ENCODE measurements around the gene RCSD1.

GRCh38 chr1:167627615-167627864 lies 2.5 kb upstream of the RCSD1 start:
- TF ChIP-seq CREB5 (CRISPR knock-in tag; IDR thresholded peaks at IDR 0.05; ENCODE audit: low read depth) (no peak), ZFP30 (CRISPR knock-in tag; IDR thresholded peaks at IDR 0.05) (no peak), CSRNP3 (CRISPR knock-in tag; IDR thresholded peaks at IDR 0.05) (no peak), RARB (CRISPR knock-in tag; IDR thresholded peaks at IDR 0.05) (no peak), ZFP3 (CRISPR knock-in tag; IDR thresholded peaks at IDR 0.05) (no peak), GLIS3 (CRISPR knock-in tag; IDR thresholded peaks at IDR 0.05) (no peak), ZNF8 (CRISPR knock-in tag; IDR thresholded peaks at IDR 0.05) (no peak), ISL1 (CRISPR knock-in tag; IDR thresholded peaks at IDR 0.05) (no peak), ZNF565 (CRISPR knock-in tag; conservative IDR thresholded peaks at IDR 0.05; ENCODE audit: low read depth) (no peak), PATZ1 (CRISPR knock-in tag; IDR thresholded peaks at IDR 0.05; ENCODE audit: borderline replicate concordance) (no peak), BACH2 (CRISPR knock-in tag; IDR thresholded peaks at IDR 0.05; ENCODE audit: borderline replicate concordance) (no peak), ZC3H10 (CRISPR knock-in tag; IDR thresholded peaks at IDR 0.05) (no peak), ESRRG (CRISPR knock-in tag; IDR thresholded peaks at IDR 0.05) (no peak)

All from SK-N-SH treated with all-trans-retinoic acid at 6 μM for 48 hours (cell line).